ENCODE results near the gene GABRG2.

DNA sequence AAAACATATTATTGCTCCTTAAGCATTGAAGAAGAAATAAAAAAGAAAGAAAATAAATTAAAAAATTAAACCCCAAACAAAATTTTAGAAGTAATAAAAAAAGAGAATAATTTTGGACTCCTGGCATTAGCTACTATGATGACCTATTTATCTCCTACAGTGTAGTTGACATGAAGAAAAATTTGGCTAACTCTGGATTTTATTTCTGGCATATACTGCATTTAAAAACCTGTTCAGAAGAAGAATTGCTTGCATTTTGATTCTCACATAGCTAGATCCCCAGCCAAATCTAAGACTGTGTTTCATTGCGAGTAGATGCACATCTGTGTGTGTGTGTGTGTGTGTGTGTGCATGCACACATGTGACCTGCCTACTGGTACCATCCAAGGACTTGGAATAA is 30.1 kb upstream of the GABRG2 start:
- TF ChIP-seq CTCF (IDR thresholded peaks at IDR 0.05; ENCODE audit: poor library complexity, severe bottlenecking) (no peak), EP300 (conservative IDR thresholded peaks at IDR 0.05; ENCODE audit: poor library complexity, severe bottlenecking) (no peak), EZH2 (IDR thresholded peaks at IDR 0.05; ENCODE audit: borderline replicate concordance, insufficient read depth, low read length, poor library complexity, severe bottlenecking) (no peak), POLR2AphosphoS5 (IDR thresholded peaks at IDR 0.05) (no peak), REST (IDR thresholded peaks at IDR 0.05; ENCODE audit: borderline replicate concordance) (no peak), TAF1 (IDR thresholded peaks at IDR 0.05; ENCODE audit: low read depth) (no peak), RAD21 (conservative IDR thresholded peaks at IDR 0.05) (no peak), SMC3 (conservative IDR thresholded peaks at IDR 0.05; ENCODE audit: poor library complexity) (no peak), MXI1 (conservative IDR thresholded peaks at IDR 0.05; ENCODE audit: poor library complexity, severe bottlenecking) (no peak)
